Mesendoderm (in vitro differentiated cells): ENCODE results near the gene RNF144A.
A peak's percentile ranks its signal among the peaks of the same experiment; 100 is the strongest.

Experiments
- DNase-seq: peaks from one replicate; pipeline ENCODE4 v3.0.0; 2013
- H2AK5ac ChIP-seq: 2 replicates; pipeline ENCODE4 v1.6.1; 2013; ENCODE audit warnings: low read length, inconsistent platforms
- H2BK120ac ChIP-seq: 2 replicates; pipeline ENCODE4 v1.6.1; 2013; ENCODE audit warnings: low read depth, mild to moderate bottlenecking, low read length, moderate library complexity, mixed read lengths
- H2BK15ac ChIP-seq: replicated peaks from 2 replicates; pipeline ENCODE4 v1.6.1; 2013; ENCODE audit warnings: low read depth, mild to moderate bottlenecking, moderate library complexity
- H2BK5ac ChIP-seq: 2 replicates; pipeline ENCODE4 v1.6.1; 2013; ENCODE audit warnings: low read length, inconsistent platforms
- H3K18ac ChIP-seq: 2 replicates; pipeline ENCODE4 v1.6.1; 2013; ENCODE audit warnings: mild to moderate bottlenecking, low read length, mixed read lengths
- H3K23ac ChIP-seq: one replicate; pipeline ENCODE4 v1.6.1; 2013; ENCODE audit warnings: low read length
- H3K27ac ChIP-seq: 2 replicates; pipeline ENCODE4 v1.5.1; 2013; ENCODE audit warnings: low read depth, mild to moderate bottlenecking, inconsistent platforms, low read length, moderate library complexity
- H3K27me3 ChIP-seq: 2 replicates; pipeline ENCODE4 v1.6.1; 2013; ENCODE audit warnings: low read length, control low read depth, mild to moderate bottlenecking, inconsistent platforms; ENCODE audit not compliant: insufficient read depth, poor library complexity
- H3K36me3 ChIP-seq: 2 replicates; pipeline ENCODE4 v1.6.1; 2013; ENCODE audit warnings: low read length, inconsistent platforms; ENCODE audit not compliant: control insufficient read depth, insufficient read depth
- H3K4ac ChIP-seq: one replicate; pipeline ENCODE4 v1.6.1; 2013; ENCODE audit warnings: low read depth, mild to moderate bottlenecking, low read length, moderate library complexity
- H3K4me1 ChIP-seq: 2 replicates; pipeline ENCODE4 v1.6.1; 2013; ENCODE audit warnings: low read depth, low read length, inconsistent platforms; ENCODE audit not compliant: control insufficient read depth
- H3K4me2 ChIP-seq: 2 replicates; pipeline ENCODE4 v1.6.1; 2013; ENCODE audit warnings: low read length
- H3K4me3 ChIP-seq: 2 replicates; pipeline ENCODE4 v1.5.1; 2013; ENCODE audit warnings: mild to moderate bottlenecking, low read length
- H3K56ac ChIP-seq: one replicate; pipeline ENCODE4 v1.6.1; 2013; ENCODE audit warnings: low read length
- H3K79me1 ChIP-seq: 2 replicates; pipeline ENCODE4 v1.6.1; 2013; ENCODE audit warnings: low read length, inconsistent platforms
- H3K79me2 ChIP-seq: 2 replicates; pipeline ENCODE4 v1.6.1; 2013; ENCODE audit warnings: mild to moderate bottlenecking, low read length; ENCODE audit not compliant: control insufficient read depth, insufficient read depth
- H3K9ac ChIP-seq: 2 replicates; pipeline ENCODE4 v1.6.1; 2013; ENCODE audit warnings: low read length, inconsistent platforms
- H4K5ac ChIP-seq: one replicate; pipeline ENCODE4 v1.6.1; 2013; ENCODE audit warnings: low read length
- H4K8ac ChIP-seq: one replicate; pipeline ENCODE4 v1.6.1; 2013; ENCODE audit warnings: low read depth, mild to moderate bottlenecking, control low read depth, low read length, moderate library complexity
- WGBS: extraction: QIAGEN DNeasy Blood & Tissue Kit; methylation state at CpG from one replicate; pipeline ENCODE4 v1.1.7; 2013; ENCODE audit warnings: low lambda C conversion rate, missing lambda C conversion rate; ENCODE audit not compliant: insufficient coverage; ENCODE audit errors: extremely low coverage; 5-methylcytosine and 5-hydroxymethylcytosine counted together

The RNF144A gene

DNA sequence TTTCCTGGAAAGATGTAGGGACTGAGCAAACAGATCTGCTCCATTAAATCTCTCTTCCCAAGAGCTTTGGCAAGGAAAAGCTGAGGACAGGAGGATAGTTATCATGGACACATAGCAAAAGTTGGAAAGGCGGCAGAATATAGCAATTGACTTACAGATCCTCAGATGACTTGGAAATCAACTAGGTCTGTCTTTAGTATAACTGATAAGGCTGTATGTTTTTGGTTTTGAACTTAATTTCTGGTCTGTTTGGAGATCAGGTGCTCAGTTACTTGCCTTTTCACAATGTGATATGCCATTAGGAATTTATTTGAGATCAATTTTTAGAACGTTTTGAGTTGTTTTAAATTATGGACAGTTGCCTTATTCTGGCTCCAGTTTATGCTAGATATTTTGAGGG lies 31.7 kb upstream of the RNF144A start:
- H3K18ac ChIP-seq = no peak overlapping the region
- H2BK5ac ChIP-seq = no peak overlapping the region
- H4K5ac ChIP-seq = no peak overlapping the region
- no peaks in the 10 kb centered on the region for H3K36me3 ChIP-seq
- H4K8ac ChIP-seq = no peak overlapping the region
- no peaks in the 10 kb centered on the region for H3K27me3 ChIP-seq
- H3K23ac ChIP-seq = no peak overlapping the region
- no peak for DNase-seq
- no peak overlapping the region for H2AK5ac ChIP-seq
- no peak overlapping the region for H3K56ac ChIP-seq
- no peaks in the 10 kb centered on the region for H3K79me1 ChIP-seq
- no peaks in the 10 kb centered on the region for H3K4me1 ChIP-seq
- H2BK120ac ChIP-seq = no peak overlapping the region
- no peak overlapping the region for H3K9ac ChIP-seq
- H3K27ac ChIP-seq = no peak overlapping the region
- no CpG with 5 or more reads among the region's 2 CpGs for WGBS
- H3K4me2 ChIP-seq = no peak overlapping the region
- H3K79me2 ChIP-seq = no peaks in the 10 kb centered on the region
- H2BK15ac ChIP-seq = no peak overlapping the region
- no peak overlapping the region for H3K4me3 ChIP-seq
- no peak overlapping the region for H3K4ac ChIP-seq

DNA sequence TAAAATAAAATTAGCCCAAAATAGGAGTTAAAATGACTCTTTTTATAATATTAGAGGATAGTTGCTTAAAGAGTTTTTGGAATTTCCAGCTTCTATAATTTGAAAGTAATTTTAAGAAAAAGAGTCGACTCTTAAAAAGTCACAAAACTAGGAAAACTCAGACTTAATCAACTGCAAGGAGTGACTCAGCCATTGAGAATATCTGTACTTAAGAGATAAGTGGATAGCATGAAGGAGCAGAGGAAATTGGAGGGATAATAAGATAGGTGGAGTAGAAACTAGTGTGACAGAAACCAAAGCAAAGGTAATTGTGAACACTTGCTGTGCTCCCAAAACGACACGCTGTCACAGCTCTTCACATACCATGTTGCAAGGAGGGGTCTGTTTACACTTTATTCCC lies 31.2 kb upstream of the RNF144A start:
- no peaks in the 10 kb centered on the region for H3K79me2 ChIP-seq
- H3K79me1 ChIP-seq = no peaks in the 10 kb centered on the region

GRCh38 chr2:6887751-6888192 lies 29.4 kb upstream of the RNF144A start:
- no CpG with 5 or more reads among the region's 3 CpGs for WGBS
- H3K4ac ChIP-seq = no peak overlapping the region
- H4K5ac ChIP-seq = no peak overlapping the region
- H3K9ac ChIP-seq = no peak overlapping the region
- no peaks in the 10 kb centered on the region for H3K79me2 ChIP-seq
- H4K8ac ChIP-seq = no peak overlapping the region
- no peaks in the 10 kb centered on the region for H3K36me3 ChIP-seq
- H3K79me1 ChIP-seq = no peaks in the 10 kb centered on the region
- H2BK5ac ChIP-seq = no peak overlapping the region
- H3K4me1 ChIP-seq = no peaks in the 10 kb centered on the region
- no peak overlapping the region for H2AK5ac ChIP-seq
- H2BK120ac ChIP-seq = no peak overlapping the region
- no peak overlapping the region for H3K4me2 ChIP-seq
- H3K4me3 ChIP-seq = no peak overlapping the region
- H2BK15ac ChIP-seq = no peak overlapping the region
- no peaks in the 10 kb centered on the region for H3K27me3 ChIP-seq
- H3K27ac ChIP-seq = no peak overlapping the region
- no peak overlapping the region for H3K23ac ChIP-seq
- no peak overlapping the region for H3K56ac ChIP-seq
- no peak for DNase-seq
- no peak overlapping the region for H3K18ac ChIP-seq

More for the DNA sequence above, 31.2 kb upstream of the RNF144A start:
- H2BK15ac ChIP-seq = no peak overlapping the region
- no peak overlapping the region for H3K4me2 ChIP-seq
- no peak overlapping the region for H2BK120ac ChIP-seq
- no peak overlapping the region for H3K23ac ChIP-seq
- H3K27ac ChIP-seq = no peak overlapping the region
- H3K56ac ChIP-seq = no peak overlapping the region
- H4K8ac ChIP-seq = no peak overlapping the region
- H3K36me3 ChIP-seq = no peaks in the 10 kb centered on the region
- H3K18ac ChIP-seq = no peak overlapping the region
- H3K4me1 ChIP-seq = no peaks in the 10 kb centered on the region
- no peak for DNase-seq
- no peak overlapping the region for H2BK5ac ChIP-seq
- no peak overlapping the region for H3K4me3 ChIP-seq
- no peak overlapping the region for H2AK5ac ChIP-seq
- H4K5ac ChIP-seq = no peak overlapping the region
- no CpG with 5 or more reads among the region's 3 CpGs for WGBS
- H3K27me3 ChIP-seq = no peaks in the 10 kb centered on the region
- no peak overlapping the region for H3K9ac ChIP-seq
- no peak overlapping the region for H3K4ac ChIP-seq

GRCh38 chr2:6888724-6889123 lies 28.5 kb upstream of the RNF144A start:
- Histone ChIP-seq H3K4ac (no peak overlapping the region), H2BK15ac (no peak overlapping the region), H3K56ac (no peak overlapping the region), H3K9ac (no peak overlapping the region), H3K79me2 (no peaks in the 10 kb centered on the region), H3K27ac (no peak overlapping the region), H4K8ac (no peak overlapping the region), H3K18ac (no peak overlapping the region), H3K27me3 (no peaks in the 10 kb centered on the region), H4K5ac (no peak overlapping the region), H3K36me3 (no peaks in the 10 kb centered on the region), H3K4me1 (no peaks in the 10 kb centered on the region), H3K79me1 (no peaks in the 10 kb centered on the region), H3K4me2 (no peak overlapping the region), H3K4me3 (no peak overlapping the region), H2AK5ac (no peak overlapping the region), H2BK5ac (no peak overlapping the region), H3K23ac (no peak overlapping the region), H2BK120ac (no peak overlapping the region)
- WGBS = no CpG with 5 or more reads among the region's 4 CpGs
- DNase-seq = no peak

DNA sequence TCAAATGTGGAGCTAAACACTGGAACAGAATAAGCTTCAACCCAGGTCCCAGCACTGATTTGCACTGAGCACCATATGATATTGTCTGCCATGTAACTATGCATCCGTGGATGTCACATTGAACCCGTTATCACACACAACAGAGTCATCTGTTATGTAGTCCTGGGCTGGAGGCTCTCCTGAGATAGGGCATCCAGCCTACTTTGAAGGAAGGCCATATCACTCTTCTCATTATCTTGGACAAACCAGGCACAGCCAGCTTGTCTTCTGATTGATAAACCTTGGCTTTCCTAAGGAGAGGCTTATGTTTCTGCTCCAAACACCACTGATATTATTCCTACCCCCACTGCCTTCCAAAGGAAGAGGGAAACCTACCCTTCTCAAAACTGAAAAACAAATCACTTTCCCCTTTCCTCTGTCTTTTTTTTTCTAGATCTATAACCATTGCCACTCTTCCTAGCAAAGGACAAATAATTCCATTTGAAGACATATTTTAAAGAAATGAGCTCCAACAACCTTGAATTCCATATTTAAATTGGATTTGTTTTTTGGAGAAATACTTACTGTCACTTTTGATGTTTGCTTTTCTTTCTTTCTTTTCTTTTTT lies 23.2 kb upstream of the RNF144A start:
- Histone ChIP-seq H3K9ac (no peak overlapping the region), H2BK15ac (no peak overlapping the region), H2AK5ac (no peak overlapping the region), H2BK5ac (no peak overlapping the region), H3K27me3 (no peaks in the 10 kb centered on the region), H4K5ac (no peak overlapping the region), H4K8ac (no peak overlapping the region), H3K4me1 (no peaks in the 10 kb centered on the region), H3K27ac (no peak overlapping the region), H3K23ac (no peak overlapping the region), H3K4ac (no peak overlapping the region), H2BK120ac (no peak overlapping the region), H3K18ac (no peak overlapping the region), H3K79me2 (no peaks in the 10 kb centered on the region), H3K36me3 (no peaks in the 10 kb centered on the region), H3K4me3 (no peak overlapping the region), H3K79me1 (no peaks in the 10 kb centered on the region), H3K4me2 (no peak overlapping the region), H3K56ac (no peak overlapping the region)
- peak; percentile 24 for DNase-seq
- WGBS = no CpG with 5 or more reads among the region's 2 CpGs
